BLaER1 (cell line): ENCODE data around the gene ZNF12.
A peak's percentile ranks its signal among the peaks of the same experiment; 100 is the strongest.

Source experiments
- H3K27ac ChIP-seq: shearing (Covaris generic); formaldehyde crosslinking; 2 replicates; pipeline ENCODE4 v1.8.1; 2022
- H3K27me3 ChIP-seq: shearing (Covaris generic); formaldehyde crosslinking; 2 replicates; pipeline ENCODE4 v1.8.1; 2022
- H3K36me3 ChIP-seq: shearing (Covaris generic); formaldehyde crosslinking; 2 replicates; pipeline ENCODE4 v1.8.1; 2022
- H3K4me1 ChIP-seq: shearing (Covaris generic); formaldehyde crosslinking; 2 replicates; pipeline ENCODE4 v1.8.1; 2022
- H3K4me2 ChIP-seq: shearing (Covaris generic); formaldehyde crosslinking; 2 replicates; pipeline ENCODE4 v1.8.1; 2022
- H3K4me3 ChIP-seq: shearing (Covaris generic); formaldehyde crosslinking; 2 replicates; pipeline ENCODE4 v1.8.1; 2022
- H3K9ac ChIP-seq: shearing (Covaris generic); formaldehyde crosslinking; 2 replicates; pipeline ENCODE4 v1.8.1; 2022
- H3K9me3 ChIP-seq: shearing (Covaris generic); formaldehyde crosslinking; 2 replicates; pipeline ENCODE4 v1.8.1; 2022
- H4K20me1 ChIP-seq: shearing (Covaris generic); formaldehyde crosslinking; 2 replicates; pipeline ENCODE4 v1.8.1; 2022
- Cebpa-rat ChIP-seq: shearing (Covaris generic); IDR thresholded peaks from 2 replicates; pipeline ENCODE4 v1.8.1; 2022

Gene ZNF12

GRCh38 chr7:6648066-6648814 lies 58.5 kb downstream of the ZNF12 start:
- no peak for TF ChIP-seq Cebpa-rat
- H3K4me2 ChIP-seq: peak overlapping the region; percentile 51
- peaks cover 42% of the 10 kb centered on the region for H3K9me3 ChIP-seq
- H3K36me3 ChIP-seq: peaks cover 100% of the 10 kb centered on the region
- H3K9ac ChIP-seq: no peak overlapping the region
- no peaks in the 10 kb centered on the region for H3K27me3 ChIP-seq
- peaks cover 72% of the 10 kb centered on the region for H4K20me1 ChIP-seq
- H3K4me1 ChIP-seq: peaks cover 20% of the 10 kb centered on the region
- 0 out of 2 replicates have a peak overlapping the region, but pooled peaks have one; percentile 60 for H3K27ac ChIP-seq
- H3K4me3 ChIP-seq: no peak overlapping the region

- H3K4me3 ChIP-seq: no peak overlapping the region
- H3K9ac ChIP-seq: no peak overlapping the region
- no peak overlapping the region for H3K4me2 ChIP-seq
- H3K27ac ChIP-seq: no peak overlapping the region
- H3K4me1 ChIP-seq: peaks cover 20% of the 10 kb centered on the region
- H3K36me3 ChIP-seq: peaks cover 100% of the 10 kb centered on the region
- no peak for TF ChIP-seq Cebpa-rat
- no peaks in the 10 kb centered on the region for H3K27me3 ChIP-seq
- peaks cover 36% of the 10 kb centered on the region for H3K9me3 ChIP-seq
- H4K20me1 ChIP-seq: peaks cover 79% of the 10 kb centered on the region
Measured at GRCh38 chr7:6647541-6647940, 59.2 kb downstream of the ZNF12 start.

- Histone ChIP-seq H3K9me3 (peaks cover 31% of the 10 kb centered on the region), H3K27ac (no peak overlapping the region), H3K4me1 (peaks cover 20% of the 10 kb centered on the region), H3K4me3 (no peak overlapping the region), H3K9ac (no peak overlapping the region), H3K27me3 (no peaks in the 10 kb centered on the region), H4K20me1 (peaks cover 84% of the 10 kb centered on the region), H3K4me2 (no peak overlapping the region), H3K36me3 (peaks cover 100% of the 10 kb centered on the region)
- no peak for TF ChIP-seq Cebpa-rat
Measured at GRCh38 chr7:6647080-6647479, 59.7 kb downstream of the ZNF12 start.

DNA sequence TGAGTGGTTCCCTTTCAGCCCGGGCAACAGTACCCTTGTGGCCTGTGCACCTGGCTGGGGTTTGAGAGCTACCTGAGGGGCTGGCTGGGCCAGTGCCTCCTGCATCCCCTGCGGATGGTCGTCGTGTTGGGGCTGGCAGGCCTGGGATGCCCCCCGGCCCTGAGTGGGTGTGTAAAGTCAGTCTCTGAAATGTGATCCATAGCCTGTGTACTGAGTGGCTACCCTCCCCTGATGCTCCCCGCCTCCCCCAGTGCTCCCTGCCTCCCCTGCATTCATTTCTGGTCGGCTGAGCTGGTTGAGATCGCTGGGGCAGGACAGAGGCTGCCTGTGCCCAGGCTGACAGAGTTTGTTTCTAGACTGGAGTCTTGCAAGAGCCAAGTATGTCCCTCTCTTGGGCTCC lies 60.3 kb downstream of the ZNF12 start:
- Histone ChIP-seq H3K9ac (no peak overlapping the region), H3K27ac (no peak overlapping the region), H3K4me2 (no peak overlapping the region), H3K9me3 (peaks cover 25% of the 10 kb centered on the region), H3K27me3 (no peaks in the 10 kb centered on the region), H3K4me3 (no peak overlapping the region), H4K20me1 (peaks cover 90% of the 10 kb centered on the region), H3K4me1 (peaks cover 20% of the 10 kb centered on the region), H3K36me3 (peaks cover 100% of the 10 kb centered on the region)
- no peak for TF ChIP-seq Cebpa-rat

DNA sequence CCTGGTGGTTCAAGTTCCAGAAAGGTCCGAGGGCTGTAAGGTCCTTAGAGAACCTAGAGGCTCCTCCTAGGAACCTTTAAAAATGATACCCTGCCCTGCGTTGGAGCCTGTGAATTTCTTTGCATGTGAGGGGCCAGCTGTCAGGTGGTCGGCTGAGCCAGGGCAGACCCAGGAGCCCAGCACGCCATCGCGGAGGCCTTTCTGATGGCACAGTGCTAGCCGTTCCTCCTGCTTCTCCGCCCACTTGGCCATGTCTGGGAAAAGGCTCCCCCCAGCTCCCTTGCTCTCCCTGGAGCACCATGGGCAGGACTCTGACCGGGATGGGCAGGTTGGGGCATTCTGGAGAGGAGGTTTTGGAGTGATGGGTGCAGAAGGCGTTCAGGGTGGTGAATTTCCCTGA lies 62.0 kb downstream of the ZNF12 start:
- Histone ChIP-seq H4K20me1 (peaks cover 100% of the 10 kb centered on the region), H3K4me1 (peaks cover 33% of the 10 kb centered on the region), H3K9ac (no peak overlapping the region), H3K4me2 (no peak overlapping the region), H3K9me3 (peaks cover 7% of the 10 kb centered on the region), H3K27me3 (no peaks in the 10 kb centered on the region), H3K27ac (no peak overlapping the region), H3K36me3 (peaks cover 100% of the 10 kb centered on the region), H3K4me3 (no peak overlapping the region)
- TF ChIP-seq Cebpa-rat: no peak

DNA sequence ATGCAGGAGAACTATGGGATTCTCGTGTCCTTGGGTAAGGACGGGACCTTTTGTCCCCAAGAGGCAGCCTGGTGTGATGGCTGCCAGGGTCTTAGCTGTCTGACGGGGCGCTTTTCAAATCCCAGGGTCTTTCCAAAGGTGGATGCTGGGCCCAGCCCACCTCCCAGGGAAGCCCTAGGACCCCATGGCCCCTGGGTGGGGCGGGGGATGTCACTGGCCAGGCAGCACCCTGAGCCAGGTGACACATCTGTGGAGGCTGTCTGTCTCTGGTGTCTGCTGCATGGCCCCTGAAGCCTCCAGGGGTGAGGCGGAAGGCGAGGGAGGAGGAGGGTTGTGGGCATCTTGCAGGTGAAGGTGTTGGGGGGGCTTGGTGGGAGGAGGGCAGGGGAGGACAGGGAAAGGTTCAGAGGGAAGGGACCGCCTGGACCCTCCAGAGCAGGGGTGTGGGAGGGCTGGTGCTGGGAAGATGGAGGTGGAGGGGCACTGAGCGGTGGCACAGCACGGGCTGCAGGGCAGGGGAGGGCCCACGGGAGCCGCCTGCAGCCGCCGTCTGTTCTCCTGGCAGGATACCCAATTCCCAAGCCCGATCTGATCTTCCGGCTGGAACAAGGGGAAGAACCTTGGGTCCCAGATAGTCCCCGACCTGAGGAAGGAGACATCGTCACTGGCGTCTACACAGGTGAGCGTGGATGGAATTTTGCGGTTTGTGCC lies 62.7 kb downstream of the ZNF12 start:
- Histone ChIP-seq H3K4me2 (no peak overlapping the region), H3K4me3 (no peak overlapping the region), H3K27ac (no peak overlapping the region), H3K9me3 (0 out of 2 replicates have a peak, but pooled peaks cover under 1% of the 10 kb centered on the region), H3K36me3 (peaks cover 100% of the 10 kb centered on the region), H3K27me3 (no peaks in the 10 kb centered on the region), H3K4me1 (peaks cover 33% of the 10 kb centered on the region), H3K9ac (no peak overlapping the region), H4K20me1 (peaks cover 100% of the 10 kb centered on the region)
- TF ChIP-seq Cebpa-rat: no peak

- Histone ChIP-seq H3K36me3 (peaks cover 97% of the 10 kb centered on the region), H3K4me1 (peaks cover 33% of the 10 kb centered on the region), H3K27me3 (no peaks in the 10 kb centered on the region), H4K20me1 (peaks cover 100% of the 10 kb centered on the region), H3K4me2 (no peak overlapping the region), H3K9me3 (no peaks in the 10 kb centered on the region), H3K4me3 (no peak overlapping the region), H3K27ac (no peak overlapping the region), H3K9ac (no peak overlapping the region)
- TF ChIP-seq Cebpa-rat: no peak
Measured at GRCh38 chr7:6642861-6643640, 63.7 kb downstream of the ZNF12 start.

GRCh38 chr7:6642239-6642839 lies 64.4 kb downstream of the ZNF12 start:
- peaks cover 90% of the 10 kb centered on the region for H3K36me3 ChIP-seq
- no peaks in the 10 kb centered on the region for H3K27me3 ChIP-seq
- no peak overlapping the region for H3K4me3 ChIP-seq
- H3K9me3 ChIP-seq: no peaks in the 10 kb centered on the region
- peaks cover 34% of the 10 kb centered on the region for H3K4me1 ChIP-seq
- H3K4me2 ChIP-seq: no peak overlapping the region
- H3K27ac ChIP-seq: no peak overlapping the region
- H3K9ac ChIP-seq: no peak overlapping the region
- no peak for TF ChIP-seq Cebpa-rat
- peaks cover 96% of the 10 kb centered on the region for H4K20me1 ChIP-seq

- Histone ChIP-seq H3K9me3 (no peaks in the 10 kb centered on the region), H3K9ac (no peak overlapping the region), H3K4me3 (no peak overlapping the region), H3K4me2 (no peak overlapping the region), H4K20me1 (peaks cover 88% of the 10 kb centered on the region), H3K4me1 (peaks cover 38% of the 10 kb centered on the region), H3K27ac (no peak overlapping the region), H3K27me3 (no peaks in the 10 kb centered on the region), H3K36me3 (peaks cover 81% of the 10 kb centered on the region)
- TF ChIP-seq Cebpa-rat: no peak
Measured at GRCh38 chr7:6641305-6642035, 65.3 kb downstream of the ZNF12 start.
